ENCODE results near the gene MYOD1.

Gene MYOD1

DNA sequence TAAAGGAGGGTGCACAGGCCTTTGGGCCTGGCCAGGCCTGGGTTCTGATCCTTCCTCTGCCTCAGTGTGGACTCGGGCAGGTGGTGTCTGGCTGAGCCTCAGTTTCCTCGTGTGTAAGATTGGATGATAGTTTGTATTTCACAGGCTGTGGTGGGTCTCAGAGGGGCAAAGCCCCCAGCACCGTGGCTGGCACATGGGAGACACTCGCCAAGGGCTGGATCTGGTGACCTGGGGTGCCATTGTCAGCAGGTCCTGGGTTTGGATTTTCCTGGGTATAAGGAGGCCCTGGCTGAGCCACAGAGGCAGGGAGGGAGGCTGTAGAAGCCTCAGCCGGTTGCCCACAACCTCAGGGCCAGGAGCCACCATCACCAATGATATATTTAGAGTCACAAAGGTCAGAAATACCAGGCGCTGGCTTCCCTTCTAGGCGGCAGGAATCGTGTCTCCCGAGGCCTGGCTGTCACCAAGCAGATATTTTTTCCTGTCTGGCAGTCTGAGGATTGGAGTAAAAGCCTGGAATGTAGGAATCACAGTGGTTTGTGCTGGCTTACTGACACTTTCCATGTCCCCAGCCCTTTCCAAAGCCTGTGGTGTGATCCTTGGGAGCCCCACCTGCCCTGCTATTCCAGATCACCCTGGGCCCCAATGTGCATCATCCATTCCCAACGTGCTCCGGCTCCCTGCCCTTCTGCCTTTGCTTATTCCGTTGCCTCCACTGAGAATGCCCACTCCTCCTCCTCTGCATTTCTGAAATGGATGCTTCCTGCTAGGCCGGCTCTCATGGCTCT lies 30.8 kb downstream of the MYOD1 start:
- Histone ChIP-seq H3K36me3 (ENCODE audit: control insufficient read depth, insufficient read depth, low read length) (no peaks in the 10 kb centered on the region), H3K4me1 (ENCODE audit: control insufficient read depth, insufficient read depth, low read length, poor library complexity, severe bottlenecking) (no peaks in the 10 kb centered on the region), H3K27ac (ENCODE audit: insufficient read depth, low read length, poor library complexity, severe bottlenecking) (no peak overlapping the region), H3K27me3 (replicated peaks; ENCODE audit: control insufficient read depth, insufficient read depth, low read length, poor library complexity, severe bottlenecking) (no peaks in the 10 kb centered on the region), H3K9me3 (ENCODE audit: control insufficient read depth, low read length) (no peaks in the 10 kb centered on the region), H3K4me3 (ENCODE audit: insufficient read depth, low read depth, low read length, poor library complexity, severe bottlenecking) (no peak overlapping the region)
- DNase-seq: no peak

DNA sequence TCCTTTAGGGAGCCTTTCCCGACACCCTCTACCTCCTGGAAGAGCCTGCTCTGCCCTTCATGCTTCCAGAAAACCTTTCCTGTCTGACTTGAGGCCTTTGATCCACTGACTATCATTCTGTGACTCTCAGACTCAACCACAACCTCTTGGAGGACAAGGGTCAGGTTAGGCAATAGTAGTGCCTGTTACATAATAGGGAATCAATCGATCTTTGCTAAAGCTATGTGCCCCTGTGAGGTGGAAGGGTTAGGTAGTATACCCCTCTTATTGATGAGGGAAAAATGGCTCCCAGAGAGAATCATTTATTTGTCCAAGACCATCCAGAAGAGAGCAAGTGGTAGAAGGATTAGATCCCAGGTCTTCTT lies 31.4 kb downstream of the MYOD1 start:
- H3K36me3 ChIP-seq (ENCODE audit: control insufficient read depth, insufficient read depth, low read length): no peaks in the 10 kb centered on the region
- no peaks in the 10 kb centered on the region for H3K27me3 ChIP-seq (replicated peaks; ENCODE audit: control insufficient read depth, insufficient read depth, low read length, poor library complexity, severe bottlenecking)
- DNase-seq: no peak
- no peak overlapping the region for H3K4me3 ChIP-seq (ENCODE audit: insufficient read depth, low read depth, low read length, poor library complexity, severe bottlenecking)
- no peaks in the 10 kb centered on the region for H3K9me3 ChIP-seq (ENCODE audit: control insufficient read depth, low read length)
- H3K27ac ChIP-seq (ENCODE audit: insufficient read depth, low read length, poor library complexity, severe bottlenecking): no peak overlapping the region
- no peaks in the 10 kb centered on the region for H3K4me1 ChIP-seq (ENCODE audit: control insufficient read depth, insufficient read depth, low read length, poor library complexity, severe bottlenecking)

DNA sequence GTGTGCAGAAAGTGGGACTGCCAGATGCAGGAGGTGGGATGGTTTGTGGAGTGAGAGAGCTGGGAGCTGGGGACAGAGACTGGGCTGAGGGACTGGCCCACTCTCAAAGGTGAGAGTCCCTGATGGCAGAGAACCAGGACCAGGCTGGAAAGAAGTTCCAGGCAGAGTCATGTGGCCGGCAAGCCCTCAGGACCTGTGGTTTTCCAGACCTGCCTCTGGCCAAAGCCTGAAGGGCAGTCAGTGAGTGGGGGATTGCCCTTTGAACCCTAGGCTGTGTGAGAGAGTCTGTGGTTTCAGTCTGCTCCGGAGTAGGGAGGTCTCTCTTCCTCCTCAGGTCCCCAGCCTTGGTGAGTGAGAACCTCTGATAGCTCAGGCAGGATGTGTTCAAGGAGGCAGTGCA lies 32.2 kb downstream of the MYOD1 start:
- H3K27me3 ChIP-seq (replicated peaks; ENCODE audit: control insufficient read depth, insufficient read depth, low read length, poor library complexity, severe bottlenecking): no peaks in the 10 kb centered on the region
- no peak overlapping the region for H3K27ac ChIP-seq (ENCODE audit: insufficient read depth, low read length, poor library complexity, severe bottlenecking)
- no peaks in the 10 kb centered on the region for H3K36me3 ChIP-seq (ENCODE audit: control insufficient read depth, insufficient read depth, low read length)
- no peaks in the 10 kb centered on the region for H3K4me1 ChIP-seq (ENCODE audit: control insufficient read depth, insufficient read depth, low read length, poor library complexity, severe bottlenecking)
- H3K4me3 ChIP-seq (ENCODE audit: insufficient read depth, low read depth, low read length, poor library complexity, severe bottlenecking): no peak overlapping the region
- no peaks in the 10 kb centered on the region for H3K9me3 ChIP-seq (ENCODE audit: control insufficient read depth, low read length)
- DNase-seq: no peak

DNA sequence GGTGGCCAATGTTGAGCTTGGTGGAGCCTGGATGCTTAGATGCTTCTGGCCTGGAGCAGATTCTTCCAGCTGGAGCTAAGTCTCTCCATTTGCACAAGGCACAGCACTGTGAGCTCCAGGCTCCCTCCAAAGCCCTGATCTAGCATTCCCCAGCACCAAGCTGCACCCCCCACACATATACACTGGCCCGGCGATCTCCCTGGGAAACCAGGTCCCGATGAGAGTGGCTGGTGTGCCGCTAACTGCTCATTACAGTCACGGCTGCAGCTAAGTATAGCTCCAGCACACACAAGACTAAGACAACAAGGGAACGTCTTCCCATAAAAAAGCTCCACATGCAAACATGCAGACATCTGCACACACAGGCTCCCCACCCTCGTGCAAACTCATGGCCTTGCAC lies 32.8 kb downstream of the MYOD1 start:
- Histone ChIP-seq H3K9me3 (ENCODE audit: control insufficient read depth, low read length) (no peaks in the 10 kb centered on the region), H3K4me3 (ENCODE audit: insufficient read depth, low read depth, low read length, poor library complexity, severe bottlenecking) (no peak overlapping the region), H3K27me3 (replicated peaks; ENCODE audit: control insufficient read depth, insufficient read depth, low read length, poor library complexity, severe bottlenecking) (no peaks in the 10 kb centered on the region), H3K4me1 (ENCODE audit: control insufficient read depth, insufficient read depth, low read length, poor library complexity, severe bottlenecking) (no peaks in the 10 kb centered on the region), H3K27ac (ENCODE audit: insufficient read depth, low read length, poor library complexity, severe bottlenecking) (no peak overlapping the region), H3K36me3 (ENCODE audit: control insufficient read depth, insufficient read depth, low read length) (no peaks in the 10 kb centered on the region)
- no peak for DNase-seq

DNA sequence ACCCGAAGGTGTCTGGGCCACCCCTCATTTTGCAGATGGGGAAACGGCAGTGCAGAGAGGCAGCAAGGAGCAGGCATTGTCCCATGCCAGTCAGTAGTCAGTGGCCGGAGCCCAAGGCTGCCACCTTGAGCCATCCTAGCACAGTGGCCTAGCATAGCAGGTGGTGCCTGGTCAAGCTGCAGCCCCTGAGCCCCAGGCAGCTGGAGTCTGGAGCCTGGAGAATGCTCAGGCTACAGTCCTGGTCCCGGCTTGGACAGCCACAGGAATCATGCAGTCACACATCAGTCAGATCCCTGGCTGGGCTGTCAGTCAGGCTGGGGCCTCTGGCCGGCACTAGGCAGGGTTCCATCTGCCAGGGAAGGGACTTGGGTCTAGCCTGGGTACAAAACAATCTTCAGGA lies 33.8 kb downstream of the MYOD1 start:
- Histone ChIP-seq H3K4me3 (ENCODE audit: insufficient read depth, low read depth, low read length, poor library complexity, severe bottlenecking) (no peak overlapping the region), H3K36me3 (ENCODE audit: control insufficient read depth, insufficient read depth, low read length) (no peaks in the 10 kb centered on the region), H3K4me1 (ENCODE audit: control insufficient read depth, insufficient read depth, low read length, poor library complexity, severe bottlenecking) (no peaks in the 10 kb centered on the region), H3K9me3 (ENCODE audit: control insufficient read depth, low read length) (no peaks in the 10 kb centered on the region), H3K27ac (ENCODE audit: insufficient read depth, low read length, poor library complexity, severe bottlenecking) (no peak overlapping the region), H3K27me3 (replicated peaks; ENCODE audit: control insufficient read depth, insufficient read depth, low read length, poor library complexity, severe bottlenecking) (no peaks in the 10 kb centered on the region)
- no peak for DNase-seq

DNA sequence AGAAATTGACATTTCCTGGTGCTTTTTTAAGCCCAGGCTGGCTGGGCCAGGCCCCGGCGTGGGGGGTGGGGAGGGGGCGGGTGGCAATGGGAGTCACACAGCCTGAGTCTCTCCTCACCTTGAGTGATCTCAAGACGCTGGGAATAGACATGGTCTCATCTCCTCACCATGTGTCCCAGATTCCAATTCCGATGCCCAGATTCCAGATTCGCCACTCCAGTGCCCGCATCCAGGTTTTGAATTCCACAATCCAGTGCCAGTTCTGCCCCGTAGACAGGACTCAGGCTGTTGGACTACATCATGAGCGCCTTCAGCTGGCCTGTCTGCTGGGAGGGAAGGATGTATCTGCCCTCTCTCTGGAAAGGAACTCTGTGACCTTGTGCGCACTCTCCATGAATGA lies 34.3 kb downstream of the MYOD1 start:
- H3K4me3 ChIP-seq (ENCODE audit: insufficient read depth, low read depth, low read length, poor library complexity, severe bottlenecking): no peak overlapping the region
- no peaks in the 10 kb centered on the region for H3K36me3 ChIP-seq (ENCODE audit: control insufficient read depth, insufficient read depth, low read length)
- no peaks in the 10 kb centered on the region for H3K27me3 ChIP-seq (replicated peaks; ENCODE audit: control insufficient read depth, insufficient read depth, low read length, poor library complexity, severe bottlenecking)
- DNase-seq: no peak
- H3K27ac ChIP-seq (ENCODE audit: insufficient read depth, low read length, poor library complexity, severe bottlenecking): no peak overlapping the region
- H3K9me3 ChIP-seq (ENCODE audit: control insufficient read depth, low read length): no peaks in the 10 kb centered on the region
- H3K4me1 ChIP-seq (ENCODE audit: control insufficient read depth, insufficient read depth, low read length, poor library complexity, severe bottlenecking): no peaks in the 10 kb centered on the region

DNA sequence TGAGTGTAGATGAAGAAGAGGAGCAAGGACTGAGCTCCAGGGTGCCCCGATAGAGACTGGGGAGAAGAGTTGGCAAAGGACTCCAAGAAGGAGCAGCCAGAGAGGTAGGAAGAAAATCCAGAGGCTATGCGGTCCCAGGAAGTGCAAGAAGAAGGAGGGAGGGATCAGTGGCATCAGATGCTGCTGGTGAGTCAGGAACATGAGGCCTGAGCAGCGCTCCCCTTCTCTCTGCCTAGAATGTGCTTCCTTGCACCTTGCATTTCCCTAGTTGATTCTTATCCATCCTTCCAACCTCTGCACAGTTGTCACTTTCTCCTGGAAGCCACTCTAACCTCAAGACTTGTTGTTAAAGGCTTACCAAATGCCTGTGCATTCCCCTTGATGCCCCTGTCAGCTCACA lies 36.5 kb downstream of the MYOD1 start:
- Histone ChIP-seq H3K27me3 (replicated peaks; ENCODE audit: control insufficient read depth, insufficient read depth, low read length, poor library complexity, severe bottlenecking) (no peaks in the 10 kb centered on the region), H3K27ac (ENCODE audit: insufficient read depth, low read length, poor library complexity, severe bottlenecking) (no peak overlapping the region), H3K4me1 (ENCODE audit: control insufficient read depth, insufficient read depth, low read length, poor library complexity, severe bottlenecking) (no peaks in the 10 kb centered on the region), H3K4me3 (ENCODE audit: insufficient read depth, low read depth, low read length, poor library complexity, severe bottlenecking) (no peak overlapping the region), H3K9me3 (ENCODE audit: control insufficient read depth, low read length) (no peaks in the 10 kb centered on the region), H3K36me3 (ENCODE audit: control insufficient read depth, insufficient read depth, low read length) (no peaks in the 10 kb centered on the region)
- DNase-seq: no peak

DNA sequence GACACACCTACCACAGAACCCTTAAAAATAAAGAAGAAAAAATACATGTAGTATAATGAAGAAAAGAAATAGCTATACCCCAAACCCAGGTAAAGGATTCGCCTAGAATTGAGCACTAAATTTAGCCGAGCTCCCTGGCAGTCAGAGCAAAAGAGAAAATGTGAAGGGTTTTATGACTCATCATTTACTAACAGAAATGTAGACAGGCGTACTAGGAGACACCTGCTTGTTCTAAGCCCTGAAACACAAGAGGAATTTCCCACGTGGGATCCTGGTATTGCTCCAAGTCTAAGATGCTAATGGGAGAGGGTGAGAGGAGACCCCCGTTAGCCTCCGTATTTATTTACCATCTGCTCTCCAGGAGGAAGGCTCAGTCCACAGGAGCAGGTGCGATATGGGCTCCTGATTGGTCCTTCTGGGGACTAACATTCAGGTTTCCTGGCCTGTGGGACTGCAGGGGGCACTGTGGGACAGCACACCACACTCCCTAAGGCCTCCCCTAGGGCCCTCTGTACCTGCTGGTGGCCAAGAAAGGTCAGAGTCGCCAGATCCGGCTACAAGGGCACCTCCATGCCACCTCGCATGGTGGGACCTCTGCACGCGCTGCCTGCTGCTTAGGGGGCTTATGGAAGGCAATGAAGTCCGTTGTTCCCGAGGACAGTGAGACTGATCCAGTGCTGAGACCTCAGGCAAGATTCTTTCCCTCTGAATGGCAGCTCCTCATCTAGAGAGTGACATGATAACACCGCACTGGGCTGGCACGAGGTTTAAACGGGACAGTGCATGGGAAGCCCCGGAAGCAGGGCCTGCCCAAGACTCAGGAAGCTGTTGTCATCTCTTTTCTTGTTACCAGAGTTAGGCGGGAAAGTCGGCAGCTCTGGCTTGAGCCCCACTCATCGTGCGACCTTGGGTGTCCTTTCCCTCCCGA lies 41.0 kb downstream of the MYOD1 start:
- Histone ChIP-seq H3K9me3 (ENCODE audit: control insufficient read depth, low read length) (no peaks in the 10 kb centered on the region), H3K4me1 (ENCODE audit: control insufficient read depth, insufficient read depth, low read length, poor library complexity, severe bottlenecking) (no peaks in the 10 kb centered on the region), H3K27me3 (replicated peaks; ENCODE audit: control insufficient read depth, insufficient read depth, low read length, poor library complexity, severe bottlenecking) (no peaks in the 10 kb centered on the region), H3K4me3 (ENCODE audit: insufficient read depth, low read depth, low read length, poor library complexity, severe bottlenecking) (no peak overlapping the region), H3K36me3 (ENCODE audit: control insufficient read depth, insufficient read depth, low read length) (no peaks in the 10 kb centered on the region), H3K27ac (ENCODE audit: insufficient read depth, low read length, poor library complexity, severe bottlenecking) (no peak overlapping the region)
- no peak for DNase-seq

DNA sequence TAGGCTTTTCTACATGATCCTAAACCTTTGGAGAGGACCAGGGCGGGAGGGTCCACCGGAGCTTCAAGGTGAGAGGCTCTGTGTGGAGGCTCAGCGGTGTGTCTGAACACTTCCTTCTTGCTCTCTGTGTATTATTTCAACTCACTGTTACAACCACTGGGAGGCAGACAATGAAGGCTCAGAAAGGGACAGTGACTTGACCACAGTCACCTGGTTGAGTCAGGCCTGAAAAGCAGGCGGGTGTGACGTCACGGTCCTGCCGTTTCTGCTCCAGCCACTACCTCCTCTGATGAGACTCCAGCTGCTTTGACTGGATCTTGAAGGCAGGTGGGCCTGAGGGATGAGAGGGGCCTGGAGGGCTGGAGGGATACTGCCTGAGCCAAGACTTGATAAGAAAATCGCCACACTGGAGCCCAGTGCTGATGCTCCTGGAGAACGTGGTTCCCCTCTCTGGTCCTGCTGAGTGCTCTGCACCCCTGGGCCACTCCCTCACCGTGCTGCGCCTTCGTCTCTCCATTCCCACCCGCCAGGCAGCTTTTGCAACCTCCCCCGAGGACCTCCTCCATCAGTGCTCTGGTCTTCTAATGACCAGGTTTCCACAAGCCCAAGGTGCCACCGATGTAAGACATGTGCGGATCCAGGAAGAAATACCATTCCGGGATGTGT lies 43.1 kb downstream of the MYOD1 start:
- no peaks in the 10 kb centered on the region for H3K9me3 ChIP-seq (ENCODE audit: control insufficient read depth, low read length)
- H3K4me3 ChIP-seq (ENCODE audit: insufficient read depth, low read depth, low read length, poor library complexity, severe bottlenecking): no peak overlapping the region
- no peaks in the 10 kb centered on the region for H3K36me3 ChIP-seq (ENCODE audit: control insufficient read depth, insufficient read depth, low read length)
- DNase-seq: no peak
- H3K27ac ChIP-seq (ENCODE audit: insufficient read depth, low read length, poor library complexity, severe bottlenecking): no peak overlapping the region
- no peaks in the 10 kb centered on the region for H3K4me1 ChIP-seq (ENCODE audit: control insufficient read depth, insufficient read depth, low read length, poor library complexity, severe bottlenecking)
- H3K27me3 ChIP-seq (replicated peaks; ENCODE audit: control insufficient read depth, insufficient read depth, low read length, poor library complexity, severe bottlenecking): no peaks in the 10 kb centered on the region

DNA sequence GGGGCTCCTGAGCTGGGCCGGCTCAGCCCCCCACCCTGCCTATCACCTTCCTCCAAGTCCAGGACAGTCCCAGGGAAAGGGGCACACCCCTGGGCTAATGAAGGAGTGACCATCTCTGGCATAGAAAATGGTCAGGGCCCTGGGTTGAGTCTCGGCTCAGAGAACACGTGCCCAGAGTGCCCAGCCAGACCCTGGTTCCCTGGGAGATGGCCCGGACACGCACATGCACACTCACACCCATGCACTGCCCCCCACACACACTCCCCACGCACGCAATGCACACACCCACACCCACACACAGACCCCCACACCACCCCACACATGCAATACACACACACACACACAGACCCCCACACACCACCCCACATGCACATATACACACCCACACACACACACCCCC lies 43.9 kb downstream of the MYOD1 start:
- Histone ChIP-seq H3K36me3 (ENCODE audit: control insufficient read depth, insufficient read depth, low read length) (no peaks in the 10 kb centered on the region), H3K9me3 (ENCODE audit: control insufficient read depth, low read length) (no peaks in the 10 kb centered on the region), H3K4me1 (ENCODE audit: control insufficient read depth, insufficient read depth, low read length, poor library complexity, severe bottlenecking) (no peaks in the 10 kb centered on the region), H3K4me3 (ENCODE audit: insufficient read depth, low read depth, low read length, poor library complexity, severe bottlenecking) (no peak overlapping the region), H3K27ac (ENCODE audit: insufficient read depth, low read length, poor library complexity, severe bottlenecking) (no peak overlapping the region), H3K27me3 (replicated peaks; ENCODE audit: control insufficient read depth, insufficient read depth, low read length, poor library complexity, severe bottlenecking) (no peaks in the 10 kb centered on the region)
- no peak for DNase-seq
